Esophagus squamous epithelium (tissue), 5 donors: ENCODE results near the gene DLGAP1. TPM values are rescaled to one million over a fixed set of nuclear protein-coding genes. Genes with fewer than 3 reads are reported as not detected.
A peak's percentile ranks its signal among the peaks of the same experiment; 100 is the strongest.

Experiments
- DNase-seq: peaks from one replicate; lab custom pipeline; 2025; lab: John Stamatoyannopoulos, UW
- H3K27ac ChIP-seq, 4 donors: fragments of 200-600 bp; sonication (generic); one replicate each; pipeline ENCODE4 v1.5.1; 2016 to 2019; ENCODE audit warnings: mild to moderate bottlenecking in 1 of 4
- H3K27me3 ChIP-seq, 4 donors: fragments of 200-600 bp; sonication (generic); 1 replicate in 3 of 4; 2 replicates in 1 of 4; pipeline versions ENCODE4 v1.5.1 to v1.6.0; 2017 to 2021; ENCODE audit warnings: antibody characterized with exemption in 1 of 4
- H3K36me3 ChIP-seq, 3 donors: fragments of 200-600 bp; sonication (generic); one replicate each; pipeline ENCODE4 v1.5.1; 2016 to 2019
- H3K4me1 ChIP-seq, 3 donors: fragments of 200-600 bp; sonication (generic); one replicate each; pipeline ENCODE4 v1.5.1; 2017 to 2019
- H3K4me3 ChIP-seq, 4 donors: fragments of 200-600 bp; sonication (generic); 1 replicate in 3 of 4; 2 replicates in 1 of 4; pipeline ENCODE4 v1.5.1; 2016 to 2019; ENCODE audit warnings: mild to moderate bottlenecking in 2 of 4, moderate library complexity in 1 of 4
- H3K9me3 ChIP-seq, 3 donors: fragments of 200-600 bp; sonication (generic); one replicate each; pipeline ENCODE4 v1.5.1; 2016 to 2019
- CTCF ChIP-seq, 6 experiments: fragments of 450-650 bp in 4 of 6; fragments of 200-600 bp in 2 of 6; sonication (generic) in 2 of 6; IDR thresholded peaks; one replicate each; pipeline ENCODE4 v1.5.1; 2016 to 2019; ENCODE audit warnings: antibody characterized with exemption in 6 of 6, mild to moderate bottlenecking in 4 of 6, moderate library complexity in 4 of 6
- POLR2A ChIP-seq, 4 donors: fragments of 450-650 bp; IDR thresholded peaks; one replicate each; pipeline ENCODE4 v1.6.1; 2017; ENCODE audit warnings: antibody characterized with exemption in 4 of 4, mild to moderate bottlenecking in 4 of 4, moderate library complexity in 3 of 4
- WGBS, 2 donors: methylation state at CpG; one replicate each; pipeline ENCODE4 v1.1.5; 2018; 5-methylcytosine and 5-hydroxymethylcytosine counted together
- intact Hi-C: fragments of 100-400 bp; cut with DNase I; formaldehyde crosslinking; loops from one replicate; pipeline ENCODE4 v1.15.0; 2022
- total RNA-seq, 4 donors: library from RNA; depleted of rRNA; stranded (reverse); fragments of >200 nt; gene quantifications; one replicate each; pipeline ENCODE4 v1.1.0, GENCODE V29; 2016
- donor health status: DM: yes; HTN: yes; CAD: no.

The DLGAP1 gene
- total RNA-seq, 4 donors from 2014 or later: 0.09 to 1.5 (median 0.52) TPM

- intact Hi-C loops: no loop called here
- no peak overlapping the region for H3K4me3 ChIP-seq
- no peaks in the 10 kb centered on the region for H3K27me3 ChIP-seq
- no peaks in the 10 kb centered on the region for H3K9me3 ChIP-seq
- DNase-seq: no peak
- peaks cover 0 to 10% (median 3%) of the 10 kb centered on the region in 3 donors for H3K4me1 ChIP-seq
- no peaks in the 10 kb centered on the region for H3K36me3 ChIP-seq
- no peak for TF ChIP-seq CTCF (IDR thresholded peaks at IDR 0.05)
- no peak for TF ChIP-seq POLR2A (IDR thresholded peaks at IDR 0.05)
- no peak overlapping the region for H3K27ac ChIP-seq
Observed at GRCh38 chr18:3723554-3723953, 731.6 kb downstream of the DLGAP1 start.

- intact Hi-C loops: no loop called here
- peaks cover 0 to 10% (median 3%) of the 10 kb centered on the region in 3 donors for H3K4me1 ChIP-seq
- H3K27ac ChIP-seq: peak overlapping the region in 2 of 4 donors; percentile 43 to 59
- no peaks in the 10 kb centered on the region for H3K36me3 ChIP-seq
- TF ChIP-seq POLR2A (IDR thresholded peaks at IDR 0.05) (no peak), CTCF (IDR thresholded peaks at IDR 0.05) (no peak)
- no peak for DNase-seq
- H3K9me3 ChIP-seq: no peaks in the 10 kb centered on the region
- 41 to 46% methylated on average over 5 of the region's 5 CpGs for WGBS, 2 donors
- H3K4me3 ChIP-seq: no peak overlapping the region
- H3K27me3 ChIP-seq: no peaks in the 10 kb centered on the region
Observed at GRCh38 chr18:3722649-3723433, 732.3 kb downstream of the DLGAP1 start.

GRCh38 chr18:3721771-3722648 lies 733.1 kb downstream of the DLGAP1 start:
- peak overlapping the region in 1 of 4 donors; percentile 59 for H3K27ac ChIP-seq
- WGBS, 2 donors: 52 to 65% methylated on average over 7 of the region's 7 CpGs
- no peak for TF ChIP-seq POLR2A (IDR thresholded peaks at IDR 0.05)
- TF ChIP-seq CTCF (IDR thresholded peaks at IDR 0.05): no peak

GRCh38 chr18:3720818-3721545 lies 734.1 kb downstream of the DLGAP1 start:
- intact Hi-C loops: no loop called here
- Histone ChIP-seq H3K27me3 (no peaks in the 10 kb centered on the region), H3K4me3 (no peak overlapping the region), H3K4me1 (peaks cover 0 to 10% (median 3%) of the 10 kb centered on the region in 3 donors), H3K36me3 (no peaks in the 10 kb centered on the region), H3K9me3 (no peaks in the 10 kb centered on the region), H3K27ac (no peak overlapping the region)
- no peak for DNase-seq
- TF ChIP-seq CTCF (IDR thresholded peaks at IDR 0.05) (no peak), POLR2A (IDR thresholded peaks at IDR 0.05) (no peak)
- 83 to 86% methylated on average over 4 of the region's 4 CpGs for WGBS, 2 donors

More at GRCh38 chr18:3721771-3722648, 733.1 kb downstream of the DLGAP1 start:
- intact Hi-C loops: no loop called here
- Histone ChIP-seq H3K27me3 (no peaks in the 10 kb centered on the region), H3K36me3 (no peaks in the 10 kb centered on the region), H3K4me1 (peaks cover 0 to 10% (median 3%) of the 10 kb centered on the region in 3 donors), H3K9me3 (no peaks in the 10 kb centered on the region), H3K4me3 (no peak overlapping the region)
- DNase-seq: no peak
